ENCODE data around the gene CLEC16A.

Gene CLEC16A

DNA sequence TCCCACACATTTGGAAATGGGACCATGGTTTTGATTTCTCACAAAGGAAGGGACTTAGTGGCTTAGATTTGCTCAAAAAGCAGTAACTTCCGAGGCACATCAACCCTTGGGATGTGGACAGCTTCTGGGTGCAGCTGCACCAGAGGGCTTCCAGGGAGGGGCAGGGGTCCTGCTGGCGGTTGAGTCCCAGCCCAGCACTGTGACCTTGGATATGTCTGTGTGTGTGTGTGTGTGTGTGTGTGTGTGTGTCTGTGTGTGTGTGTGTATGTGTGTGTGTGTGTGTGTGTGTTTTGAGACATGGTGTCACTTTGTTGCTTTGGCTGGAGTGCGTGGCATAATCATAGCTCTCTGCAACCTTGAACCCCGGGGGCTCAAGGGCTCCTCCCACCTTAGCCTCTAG is 130.8 kb downstream of the CLEC16A start:
- Histone ChIP-seq H3K27ac (ENCODE audit: low read depth, low read length) (no peak overlapping the region), H3K4me1 (ENCODE audit: control insufficient read depth, low read length) (peaks cover 3% of the 10 kb centered on the region; the same call in 1 of the 2 replicates), H4K20me1 (ENCODE audit: control insufficient read depth, insufficient read depth, low read depth, low read length) (no peaks in the 10 kb centered on the region), H3K4me3 (ENCODE audit: low read length) (no peak overlapping the region), H3K9me2 (replicated peaks; ENCODE audit: control insufficient read depth, low read length) (no peaks in the 10 kb centered on the region), H3K9me3 (ENCODE audit: control insufficient read depth, insufficient read depth, low read length) (no peaks in the 10 kb centered on the region), H3K27me3 (ENCODE audit: control insufficient read depth, low read length) (no peaks in the 10 kb centered on the region), H3K4me2 (ENCODE audit: low read length) (no peak overlapping the region), H3F3A (ENCODE audit: control insufficient read depth, insufficient read depth) (0 out of 2 replicates have a peak, but pooled peaks cover 2% of the 10 kb centered on the region), H3K36me3 (ENCODE audit: control insufficient read depth, low read length) (no peaks in the 10 kb centered on the region; the same call in 1 of the 2 replicates), H3K79me2 (ENCODE audit: control insufficient read depth, low read length) (no peaks in the 10 kb centered on the region)
- TF ChIP-seq EZH2phosphoT487 (IDR thresholded peaks at IDR 0.05; ENCODE audit: borderline replicate concordance, low read length) = no peak
- TF ChIP-seq, protein P1, sequence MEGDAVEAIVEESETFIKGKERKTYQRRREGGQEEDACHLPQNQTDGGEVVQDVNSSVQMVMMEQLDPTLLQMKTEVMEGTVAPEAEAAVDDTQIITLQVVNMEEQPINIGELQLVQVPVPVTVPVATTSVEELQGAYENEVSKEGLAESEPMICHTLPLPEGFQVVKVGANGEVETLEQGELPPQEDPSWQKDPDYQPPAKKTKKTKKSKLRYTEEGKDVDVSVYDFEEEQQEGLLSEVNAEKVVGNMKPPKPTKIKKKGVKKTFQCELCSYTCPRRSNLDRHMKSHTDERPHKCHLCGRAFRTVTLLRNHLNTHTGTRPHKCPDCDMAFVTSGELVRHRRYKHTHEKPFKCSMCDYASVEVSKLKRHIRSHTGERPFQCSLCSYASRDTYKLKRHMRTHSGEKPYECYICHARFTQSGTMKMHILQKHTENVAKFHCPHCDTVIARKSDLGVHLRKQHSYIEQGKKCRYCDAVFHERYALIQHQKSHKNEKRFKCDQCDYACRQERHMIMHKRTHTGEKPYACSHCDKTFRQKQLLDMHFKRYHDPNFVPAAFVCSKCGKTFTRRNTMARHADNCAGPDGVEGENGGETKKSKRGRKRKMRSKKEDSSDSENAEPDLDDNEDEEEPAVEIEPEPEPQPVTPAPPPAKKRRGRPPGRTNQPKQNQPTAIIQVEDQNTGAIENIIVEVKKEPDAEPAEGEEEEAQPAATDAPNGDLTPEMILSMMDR (IDR thresholded peaks at IDR 0.05; ENCODE audit: low read depth, low read length, poor library complexity, severe bottlenecking) = no peak

DNA sequence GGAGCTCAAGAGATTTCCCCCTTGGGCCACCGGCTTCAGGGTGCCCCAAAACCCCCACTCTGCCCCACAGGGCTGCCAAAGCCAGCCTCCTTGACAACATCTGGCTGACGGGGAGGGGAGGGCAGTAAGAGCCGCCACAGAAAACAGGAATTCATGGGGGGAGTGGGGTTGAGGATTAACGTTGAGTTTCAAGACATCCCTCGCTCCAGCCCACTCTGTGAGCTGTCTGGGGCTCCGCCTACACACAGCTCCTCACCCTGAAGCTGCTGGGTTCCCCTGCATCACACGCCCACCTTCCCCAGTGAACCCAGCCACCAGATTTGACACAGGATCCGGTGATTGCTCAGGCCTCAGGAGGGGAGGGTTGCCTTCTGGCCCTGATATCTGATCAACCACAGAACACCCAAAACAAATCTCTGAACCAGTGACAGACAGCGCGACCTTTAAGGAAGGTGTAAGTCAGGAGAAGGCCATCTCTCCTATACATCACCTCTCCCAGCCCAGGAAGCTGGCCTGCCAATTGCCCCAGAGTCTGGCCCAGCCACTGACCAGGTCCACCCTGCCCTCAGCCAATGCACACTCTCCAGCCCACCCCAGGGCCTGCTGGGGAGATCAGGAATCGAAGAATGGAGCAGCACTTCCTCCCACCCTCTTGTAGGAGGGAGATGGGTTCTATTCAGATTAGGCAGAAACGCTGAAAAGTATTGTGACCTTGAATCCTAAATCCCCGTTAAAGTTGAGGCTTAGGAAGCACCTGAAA is 132.1 kb downstream of the CLEC16A start:
- Histone ChIP-seq H3K27me3 (ENCODE audit: control insufficient read depth, low read length) (no peaks in the 10 kb centered on the region), H3K9me3 (ENCODE audit: control insufficient read depth, insufficient read depth, low read length) (no peaks in the 10 kb centered on the region), H3K36me3 (ENCODE audit: control insufficient read depth, low read length) (no peaks in the 10 kb centered on the region; the same call in 1 of the 2 replicates), H3F3A (ENCODE audit: control insufficient read depth, insufficient read depth) (0 out of 2 replicates have a peak, but pooled peaks cover 2% of the 10 kb centered on the region), H4K20me1 (ENCODE audit: control insufficient read depth, insufficient read depth, low read depth, low read length) (no peaks in the 10 kb centered on the region), H3K9me2 (replicated peaks; ENCODE audit: control insufficient read depth, low read length) (no peaks in the 10 kb centered on the region), H3K79me2 (ENCODE audit: control insufficient read depth, low read length) (no peaks in the 10 kb centered on the region), H3K4me2 (ENCODE audit: low read length) (no peak overlapping the region), H3K4me1 (ENCODE audit: control insufficient read depth, low read length) (peaks cover 3% of the 10 kb centered on the region; the same call in 1 of the 2 replicates), H3K27ac (ENCODE audit: low read depth, low read length) (no peak overlapping the region), H3K4me3 (ENCODE audit: low read length) (no peak overlapping the region)
- TF ChIP-seq EZH2phosphoT487 (IDR thresholded peaks at IDR 0.05; ENCODE audit: borderline replicate concordance, low read length) = no peak
- TF ChIP-seq, protein P1 (IDR thresholded peaks at IDR 0.05; ENCODE audit: low read depth, low read length, poor library complexity, severe bottlenecking) = no peak

DNA sequence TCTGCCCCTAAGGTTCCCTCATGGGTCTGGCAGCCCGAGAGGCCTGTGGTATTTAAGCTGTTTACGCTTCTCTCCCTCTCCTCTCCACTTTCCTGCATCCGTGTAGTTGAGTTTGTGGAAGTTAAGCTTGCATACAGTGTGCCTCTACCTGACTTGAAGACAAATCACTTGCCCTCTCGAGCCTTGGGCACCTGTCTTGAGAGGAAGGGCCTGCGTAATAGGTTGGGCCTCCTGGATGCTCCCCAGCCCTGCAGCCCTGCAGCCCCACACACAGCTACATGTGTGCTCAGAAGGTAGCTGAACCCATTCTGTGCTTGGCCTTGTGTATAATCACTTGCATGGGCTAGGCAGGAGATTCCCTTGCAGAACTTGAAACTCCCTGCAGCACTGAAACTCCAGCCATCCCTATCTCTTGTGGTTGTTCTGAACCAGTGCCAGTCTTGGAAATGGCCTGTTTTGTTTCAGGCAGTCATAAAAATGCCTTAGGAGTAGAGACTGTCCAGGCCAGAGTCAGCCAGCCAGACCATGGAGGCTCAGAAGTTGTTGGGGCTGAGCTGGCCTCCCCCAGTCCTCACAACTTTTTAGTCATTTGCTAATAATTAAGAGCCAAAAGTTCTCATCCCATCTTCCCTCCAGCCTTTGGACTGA is 134.6 kb downstream of the CLEC16A start:
- Histone ChIP-seq H3K9me2 (replicated peaks; ENCODE audit: control insufficient read depth, low read length) (no peaks in the 10 kb centered on the region), H3K27ac (ENCODE audit: low read depth, low read length) (no peak overlapping the region), H3K4me2 (ENCODE audit: low read length) (no peak overlapping the region), H3K27me3 (ENCODE audit: control insufficient read depth, low read length) (no peaks in the 10 kb centered on the region), H4K20me1 (ENCODE audit: control insufficient read depth, insufficient read depth, low read depth, low read length) (no peaks in the 10 kb centered on the region), H3K36me3 (ENCODE audit: control insufficient read depth, low read length) (no peaks in the 10 kb centered on the region; the same call in 1 of the 2 replicates), H3K4me3 (ENCODE audit: low read length) (no peak overlapping the region), H3K4me1 (ENCODE audit: control insufficient read depth, low read length) (peaks cover 3% of the 10 kb centered on the region; the same call in 1 of the 2 replicates), H3F3A (ENCODE audit: control insufficient read depth, insufficient read depth) (no peaks in the 10 kb centered on the region), H3K79me2 (ENCODE audit: control insufficient read depth, low read length) (no peaks in the 10 kb centered on the region), H3K9me3 (ENCODE audit: control insufficient read depth, insufficient read depth, low read length) (no peaks in the 10 kb centered on the region)
- TF ChIP-seq, protein P1 (IDR thresholded peaks at IDR 0.05; ENCODE audit: low read depth, low read length, poor library complexity, severe bottlenecking) = no peak
- TF ChIP-seq EZH2phosphoT487 (IDR thresholded peaks at IDR 0.05; ENCODE audit: borderline replicate concordance, low read length) = no peak
